Measurements from ENCODE around the gene SYVN1.

Gene SYVN1

GRCh38 chr11:65172600-65172999 is 38.3 kb upstream of the SYVN1 start:
- no peaks in the 10 kb centered on the region for H3K9me3 Mint-ChIP-seq
- no peak overlapping the region for H3K4me3 Mint-ChIP-seq
- no peaks in the 10 kb centered on the region for H3K36me3 Mint-ChIP-seq (ENCODE audit: low read depth)
- TF ChIP-seq, protein P1, sequence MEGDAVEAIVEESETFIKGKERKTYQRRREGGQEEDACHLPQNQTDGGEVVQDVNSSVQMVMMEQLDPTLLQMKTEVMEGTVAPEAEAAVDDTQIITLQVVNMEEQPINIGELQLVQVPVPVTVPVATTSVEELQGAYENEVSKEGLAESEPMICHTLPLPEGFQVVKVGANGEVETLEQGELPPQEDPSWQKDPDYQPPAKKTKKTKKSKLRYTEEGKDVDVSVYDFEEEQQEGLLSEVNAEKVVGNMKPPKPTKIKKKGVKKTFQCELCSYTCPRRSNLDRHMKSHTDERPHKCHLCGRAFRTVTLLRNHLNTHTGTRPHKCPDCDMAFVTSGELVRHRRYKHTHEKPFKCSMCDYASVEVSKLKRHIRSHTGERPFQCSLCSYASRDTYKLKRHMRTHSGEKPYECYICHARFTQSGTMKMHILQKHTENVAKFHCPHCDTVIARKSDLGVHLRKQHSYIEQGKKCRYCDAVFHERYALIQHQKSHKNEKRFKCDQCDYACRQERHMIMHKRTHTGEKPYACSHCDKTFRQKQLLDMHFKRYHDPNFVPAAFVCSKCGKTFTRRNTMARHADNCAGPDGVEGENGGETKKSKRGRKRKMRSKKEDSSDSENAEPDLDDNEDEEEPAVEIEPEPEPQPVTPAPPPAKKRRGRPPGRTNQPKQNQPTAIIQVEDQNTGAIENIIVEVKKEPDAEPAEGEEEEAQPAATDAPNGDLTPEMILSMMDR (IDR thresholded peaks at IDR 0.05), result no peak
- H3K27me3 Mint-ChIP-seq (ENCODE audit: low read depth, poor library complexity), result peaks cover 14% of the 10 kb centered on the region
- H3K27ac Mint-ChIP-seq, result no peak overlapping the region
- no peak for DNase-seq
- H3K4me1 Mint-ChIP-seq, result peaks cover 28% of the 10 kb centered on the region

GRCh38 chr11:65170058-65170534 is 35.8 kb upstream of the SYVN1 start, which contains the start of gene SPDYC:
SPDYC (plus strand) TSS chr11:65170233; CDS start chr11:65171358, 1,125 bp downstream.
- H3K27me3 Mint-ChIP-seq (ENCODE audit: low read depth, poor library complexity), result peaks cover 6% of the 10 kb centered on the region

DNA sequence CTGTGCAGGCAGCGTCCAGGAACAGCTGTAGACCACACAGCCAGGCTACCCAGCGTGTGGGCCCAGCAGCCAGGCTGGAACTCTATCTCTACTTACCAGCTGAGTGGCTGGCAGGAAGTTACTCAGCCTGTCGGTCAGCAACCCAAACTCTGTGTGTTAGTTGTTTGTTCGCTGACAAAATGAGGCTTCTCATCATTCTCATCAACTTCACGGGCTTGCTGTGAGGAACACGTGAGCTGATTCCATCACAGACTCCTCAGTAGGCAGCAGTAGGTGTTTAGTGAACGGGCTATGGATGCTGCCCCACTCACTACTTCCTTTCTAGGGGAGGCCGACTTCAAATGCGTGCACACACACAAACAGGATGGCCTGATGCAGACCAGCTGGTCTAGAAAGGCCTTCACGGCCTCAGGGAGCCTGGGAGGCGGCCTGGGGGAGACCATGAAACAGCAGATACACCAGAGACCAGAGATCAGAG is 34.9 kb upstream of the SYVN1 start:
- H3K27me3 Mint-ChIP-seq (ENCODE audit: low read depth, poor library complexity), result peaks cover 6% of the 10 kb centered on the region
- no peak for DNase-seq
- TF ChIP-seq, protein P1 (IDR thresholded peaks at IDR 0.05), result no peak
- no peaks in the 10 kb centered on the region for H3K9me3 Mint-ChIP-seq
- H3K4me1 Mint-ChIP-seq, result peaks cover 35% of the 10 kb centered on the region
- no peaks in the 10 kb centered on the region for H3K36me3 Mint-ChIP-seq (ENCODE audit: low read depth)
- peak overlapping the region; percentile 83 for H3K27ac Mint-ChIP-seq
- no peak overlapping the region for H3K4me3 Mint-ChIP-seq

More at GRCh38 chr11:65170058-65170534, 35.8 kb upstream of the SYVN1 start, which contains the start of gene SPDYC:
- peaks cover 42% of the 10 kb centered on the region for H3K4me1 Mint-ChIP-seq
- TF ChIP-seq, protein P1 (IDR thresholded peaks at IDR 0.05), result no peak
- peak within 1 kb of the TSS; percentile 83 for H3K27ac Mint-ChIP-seq
- H3K36me3 Mint-ChIP-seq (ENCODE audit: low read depth), result no peaks in the 10 kb centered on the region
- no peak for DNase-seq
- H3K4me3 Mint-ChIP-seq, result no peak within 1 kb of the TSS
- H3K9me3 Mint-ChIP-seq, result no peaks in the 10 kb centered on the region

DNA sequence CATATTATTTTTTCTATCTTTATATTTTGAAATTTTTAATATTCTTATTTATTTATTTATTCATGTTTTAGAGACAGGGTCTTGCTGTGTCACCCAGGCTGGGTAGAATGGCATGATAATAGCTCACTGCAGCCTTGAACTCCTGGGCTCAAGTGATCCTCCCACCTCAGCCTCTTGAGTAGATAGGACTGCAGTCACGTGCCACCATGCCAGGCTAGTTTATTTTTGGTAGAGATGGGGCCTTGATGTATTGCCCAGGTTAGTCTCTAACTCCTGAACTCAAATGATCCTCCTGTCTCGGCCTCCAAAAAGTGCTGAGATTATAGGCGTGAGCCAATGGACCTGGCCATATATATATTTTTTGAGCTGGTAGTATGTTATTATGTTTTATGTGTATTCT is 33.3 kb upstream of the SYVN1 start:
- TF ChIP-seq, protein P1 (IDR thresholded peaks at IDR 0.05), result no peak
- H3K36me3 Mint-ChIP-seq (ENCODE audit: low read depth), result no peaks in the 10 kb centered on the region

GRCh38 chr11:65166893-65167292 is 32.6 kb upstream of the SYVN1 start:
- Mint-ChIP-seq H3K27me3 (ENCODE audit: low read depth, poor library complexity) (peaks cover 2% of the 10 kb centered on the region), H3K9me3 (no peaks in the 10 kb centered on the region), H3K27ac (no peak overlapping the region), H3K4me1 (peaks cover 28% of the 10 kb centered on the region), H3K36me3 (ENCODE audit: low read depth) (no peaks in the 10 kb centered on the region), H3K4me3 (no peak overlapping the region)
- DNase-seq, result no peak
- TF ChIP-seq, protein P1 (IDR thresholded peaks at IDR 0.05), result no peak

More for the DNA sequence above, 33.3 kb upstream of the SYVN1 start:
- no peak overlapping the region for H3K27ac Mint-ChIP-seq
- no peak overlapping the region for H3K4me3 Mint-ChIP-seq
- H3K9me3 Mint-ChIP-seq, result no peaks in the 10 kb centered on the region
- peaks cover 28% of the 10 kb centered on the region for H3K4me1 Mint-ChIP-seq
- no peaks in the 10 kb centered on the region for H3K27me3 Mint-ChIP-seq (ENCODE audit: low read depth, poor library complexity)
- DNase-seq, result no peak

Measured in nephron progenitor cell (in vitro differentiated cells).